ENCODE data around the gene BMI1.
A peak's percentile ranks its signal among the peaks of the same experiment; 100 is the strongest.

- TF ChIP-seq CTCF (IDR thresholded peaks at IDR 0.05) (peak in 3 of 7 experiments; percentile 13 to 20 (median 16)), POLR2AphosphoS5 (IDR thresholded peaks at IDR 0.05) (no peak), POLR2A (IDR thresholded peaks at IDR 0.05) (no peak), EP300 (IDR thresholded peaks at IDR 0.05) (no peak)
These were observed 14.5 kb downstream of the BMI1 start for GRCh38 chr10:22335173-22335933.

Data from stomach (tissue), 4 donors.